H1 (cell line): ENCODE results near the gene ZNF652. TPM values are rescaled to one million over a fixed set of nuclear protein-coding genes. Genes with fewer than 3 reads are reported as not detected.

Experiments
- CBX5 ChIP-seq: fragments of 300-800, 300-1000 bp; sonication (generic); IDR thresholded peaks from 2 replicates; pipeline ENCODE4 v1.7.1; 2016; ENCODE audit warnings: antibody characterized with exemption, low read length, low read depth
- RNF2 ChIP-seq: fragments of 200-900, 300-1000 bp; sonication (generic); IDR thresholded peaks from 2 replicates; pipeline ENCODE4 v1.7.1; 2016; ENCODE audit warnings: borderline replicate concordance, low read depth, mild to moderate bottlenecking, antibody characterized with exemption, low read length; ENCODE audit not compliant: poor library complexity, severe bottlenecking; ENCODE audit errors: missing control alignments
- polyA plus RNA-seq, 7 experiments: library from polyadenylated mRNA; depleted of rRNA in 3 of 7; stranded (reverse) in 5 of 7; unstranded in 2 of 7; fragments of >200 nt in 5 of 7; fragments of 200-250 nt in 2 of 7; gene quantifications; 1 replicate in 5 of 7; 2 replicates in 1 of 7; 4 replicates in 1 of 7; pipeline versions ENCODE4 v1.2.1 to v1.2.3, GENCODE V29; 2011 to 2013; ENCODE audit warnings: missing spikeins in 2 of 7, mixed read lengths in 2 of 7
- total RNA-seq: library from RNA; stranded (reverse); fragmentation: NEBNext Ultra II Directional; extraction: Animal tissue kit (Norgen Biotek cat#: 25700); gene quantifications from 2 replicates; pipeline ENCODE4 v1.2.1, GENCODE V29; 2021
- TF ChIP-seq, protein P1 (sequence below): fragments of 300-600 bp; sonication (generic); IDR thresholded peaks from 2 replicates; pipeline ENCODE4 v1.7.1; 2012; ENCODE audit warnings: low read length, moderate library complexity, mild to moderate bottlenecking, inconsistent platforms; ENCODE audit not compliant: insufficient replicate concordance
- TF ChIP-seq, protein P2 (sequence below): IDR thresholded peaks from 2 replicates; pipeline ENCODE4 v1.6.1; 2011; ENCODE audit warnings: low read length, improper control_type of control experiment

The ZNF652 gene
- total and polyA plus RNA-seq, 2 of the 8 experiments (the other 6 are each of a cell fraction or from before 2014, with no cell fraction given) = 13.5 to 39.6 TPM

DNA sequence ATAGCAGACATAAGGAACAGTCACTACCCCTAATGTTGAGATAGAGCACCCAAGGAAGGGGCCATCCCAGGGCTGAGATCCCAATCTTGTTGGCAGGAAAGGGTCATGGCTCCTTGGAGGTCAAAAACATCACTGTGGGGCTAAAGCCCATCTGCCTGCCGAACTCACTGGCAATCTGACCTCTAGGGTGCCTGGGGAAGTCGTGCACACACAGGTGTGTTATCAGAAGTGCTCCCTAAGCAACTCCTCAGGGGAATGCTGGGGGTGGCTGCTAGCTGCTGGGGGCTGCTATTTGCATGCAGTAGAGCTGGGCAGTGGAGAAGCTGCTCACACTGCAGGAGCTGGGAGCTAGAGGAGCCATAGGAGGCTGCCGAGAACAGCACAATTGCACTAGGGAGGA, 84.0 kb downstream of the ZNF652 start (continued):
- TF ChIP-seq, protein P1, sequence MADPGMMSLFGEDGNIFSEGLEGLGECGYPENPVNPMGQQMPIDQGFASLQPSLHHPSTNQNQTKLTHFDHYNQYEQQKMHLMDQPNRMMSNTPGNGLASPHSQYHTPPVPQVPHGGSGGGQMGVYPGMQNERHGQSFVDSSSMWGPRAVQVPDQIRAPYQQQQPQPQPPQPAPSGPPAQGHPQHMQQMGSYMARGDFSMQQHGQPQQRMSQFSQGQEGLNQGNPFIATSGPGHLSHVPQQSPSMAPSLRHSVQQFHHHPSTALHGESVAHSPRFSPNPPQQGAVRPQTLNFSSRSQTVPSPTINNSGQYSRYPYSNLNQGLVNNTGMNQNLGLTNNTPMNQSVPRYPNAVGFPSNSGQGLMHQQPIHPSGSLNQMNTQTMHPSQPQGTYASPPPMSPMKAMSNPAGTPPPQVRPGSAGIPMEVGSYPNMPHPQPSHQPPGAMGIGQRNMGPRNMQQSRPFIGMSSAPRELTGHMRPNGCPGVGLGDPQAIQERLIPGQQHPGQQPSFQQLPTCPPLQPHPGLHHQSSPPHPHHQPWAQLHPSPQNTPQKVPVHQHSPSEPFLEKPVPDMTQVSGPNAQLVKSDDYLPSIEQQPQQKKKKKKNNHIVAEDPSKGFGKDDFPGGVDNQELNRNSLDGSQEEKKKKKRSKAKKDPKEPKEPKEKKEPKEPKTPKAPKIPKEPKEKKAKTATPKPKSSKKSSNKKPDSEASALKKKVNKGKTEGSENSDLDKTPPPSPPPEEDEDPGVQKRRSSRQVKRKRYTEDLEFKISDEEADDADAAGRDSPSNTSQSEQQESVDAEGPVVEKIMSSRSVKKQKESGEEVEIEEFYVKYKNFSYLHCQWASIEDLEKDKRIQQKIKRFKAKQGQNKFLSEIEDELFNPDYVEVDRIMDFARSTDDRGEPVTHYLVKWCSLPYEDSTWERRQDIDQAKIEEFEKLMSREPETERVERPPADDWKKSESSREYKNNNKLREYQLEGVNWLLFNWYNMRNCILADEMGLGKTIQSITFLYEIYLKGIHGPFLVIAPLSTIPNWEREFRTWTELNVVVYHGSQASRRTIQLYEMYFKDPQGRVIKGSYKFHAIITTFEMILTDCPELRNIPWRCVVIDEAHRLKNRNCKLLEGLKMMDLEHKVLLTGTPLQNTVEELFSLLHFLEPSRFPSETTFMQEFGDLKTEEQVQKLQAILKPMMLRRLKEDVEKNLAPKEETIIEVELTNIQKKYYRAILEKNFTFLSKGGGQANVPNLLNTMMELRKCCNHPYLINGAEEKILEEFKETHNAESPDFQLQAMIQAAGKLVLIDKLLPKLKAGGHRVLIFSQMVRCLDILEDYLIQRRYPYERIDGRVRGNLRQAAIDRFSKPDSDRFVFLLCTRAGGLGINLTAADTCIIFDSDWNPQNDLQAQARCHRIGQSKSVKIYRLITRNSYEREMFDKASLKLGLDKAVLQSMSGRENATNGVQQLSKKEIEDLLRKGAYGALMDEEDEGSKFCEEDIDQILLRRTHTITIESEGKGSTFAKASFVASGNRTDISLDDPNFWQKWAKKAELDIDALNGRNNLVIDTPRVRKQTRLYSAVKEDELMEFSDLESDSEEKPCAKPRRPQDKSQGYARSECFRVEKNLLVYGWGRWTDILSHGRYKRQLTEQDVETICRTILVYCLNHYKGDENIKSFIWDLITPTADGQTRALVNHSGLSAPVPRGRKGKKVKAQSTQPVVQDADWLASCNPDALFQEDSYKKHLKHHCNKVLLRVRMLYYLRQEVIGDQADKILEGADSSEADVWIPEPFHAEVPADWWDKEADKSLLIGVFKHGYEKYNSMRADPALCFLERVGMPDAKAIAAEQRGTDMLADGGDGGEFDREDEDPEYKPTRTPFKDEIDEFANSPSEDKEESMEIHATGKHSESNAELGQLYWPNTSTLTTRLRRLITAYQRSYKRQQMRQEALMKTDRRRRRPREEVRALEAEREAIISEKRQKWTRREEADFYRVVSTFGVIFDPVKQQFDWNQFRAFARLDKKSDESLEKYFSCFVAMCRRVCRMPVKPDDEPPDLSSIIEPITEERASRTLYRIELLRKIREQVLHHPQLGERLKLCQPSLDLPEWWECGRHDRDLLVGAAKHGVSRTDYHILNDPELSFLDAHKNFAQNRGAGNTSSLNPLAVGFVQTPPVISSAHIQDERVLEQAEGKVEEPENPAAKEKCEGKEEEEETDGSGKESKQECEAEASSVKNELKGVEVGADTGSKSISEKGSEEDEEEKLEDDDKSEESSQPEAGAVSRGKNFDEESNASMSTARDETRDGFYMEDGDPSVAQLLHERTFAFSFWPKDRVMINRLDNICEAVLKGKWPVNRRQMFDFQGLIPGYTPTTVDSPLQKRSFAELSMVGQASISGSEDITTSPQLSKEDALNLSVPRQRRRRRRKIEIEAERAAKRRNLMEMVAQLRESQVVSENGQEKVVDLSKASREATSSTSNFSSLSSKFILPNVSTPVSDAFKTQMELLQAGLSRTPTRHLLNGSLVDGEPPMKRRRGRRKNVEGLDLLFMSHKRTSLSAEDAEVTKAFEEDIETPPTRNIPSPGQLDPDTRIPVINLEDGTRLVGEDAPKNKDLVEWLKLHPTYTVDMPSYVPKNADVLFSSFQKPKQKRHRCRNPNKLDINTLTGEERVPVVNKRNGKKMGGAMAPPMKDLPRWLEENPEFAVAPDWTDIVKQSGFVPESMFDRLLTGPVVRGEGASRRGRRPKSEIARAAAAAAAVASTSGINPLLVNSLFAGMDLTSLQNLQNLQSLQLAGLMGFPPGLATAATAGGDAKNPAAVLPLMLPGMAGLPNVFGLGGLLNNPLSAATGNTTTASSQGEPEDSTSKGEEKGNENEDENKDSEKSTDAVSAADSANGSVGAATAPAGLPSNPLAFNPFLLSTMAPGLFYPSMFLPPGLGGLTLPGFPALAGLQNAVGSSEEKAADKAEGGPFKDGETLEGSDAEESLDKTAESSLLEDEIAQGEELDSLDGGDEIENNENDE = no peak
- TF ChIP-seq RNF2 (no peak), CBX5 (no peak)
- TF ChIP-seq, protein P2, sequence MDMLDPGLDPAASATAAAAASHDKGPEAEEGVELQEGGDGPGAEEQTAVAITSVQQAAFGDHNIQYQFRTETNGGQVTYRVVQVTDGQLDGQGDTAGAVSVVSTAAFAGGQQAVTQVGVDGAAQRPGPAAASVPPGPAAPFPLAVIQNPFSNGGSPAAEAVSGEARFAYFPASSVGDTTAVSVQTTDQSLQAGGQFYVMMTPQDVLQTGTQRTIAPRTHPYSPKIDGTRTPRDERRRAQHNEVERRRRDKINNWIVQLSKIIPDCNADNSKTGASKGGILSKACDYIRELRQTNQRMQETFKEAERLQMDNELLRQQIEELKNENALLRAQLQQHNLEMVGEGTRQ = no peak
